Measurements from ENCODE around the gene LARGE1.

The LARGE1 gene

GRCh38 chr22:33270596-33270995 lies 649.7 kb downstream of the LARGE1 start:
- DNase-seq: no peak

GRCh38 chr22:33261699-33262098 lies 658.6 kb downstream of the LARGE1 start:
- DNase-seq: no peak

GRCh38 chr22:33260498-33260897 lies 659.8 kb downstream of the LARGE1 start:
- no peak for DNase-seq

- no peak for DNase-seq
Observed at GRCh38 chr22:33255791-33256190, 664.5 kb downstream of the LARGE1 start.

GRCh38 chr22:33248948-33249347 lies 671.3 kb downstream of the LARGE1 start:
- no peak for DNase-seq

GRCh38 chr22:33247758-33248157 lies 672.5 kb downstream of the LARGE1 start:
- no peak for DNase-seq

- no peak for DNase-seq
Observed at GRCh38 chr22:33242078-33242477, 678.2 kb downstream of the LARGE1 start.

GRCh38 chr22:33240888-33241475 lies 679.3 kb downstream of the LARGE1 start:
- DNase-seq: no peak

GRCh38 chr22:33232071-33232470 lies 688.2 kb downstream of the LARGE1 start:
- no peak for DNase-seq

- no peak for DNase-seq
Observed at GRCh38 chr22:33227791-33228190, 692.5 kb downstream of the LARGE1 start.

GRCh38 chr22:33224841-33225240 lies 695.4 kb downstream of the LARGE1 start:
- no peak for DNase-seq

Data from stimulated activated naive CD4-positive, alpha-beta T cell (primary cell).